ENCODE results near the gene COPZ2. TPM values are rescaled to one million over a fixed set of nuclear protein-coding genes. Genes with fewer than 3 reads are reported as not detected.

The COPZ2 gene
- total RNA-seq, 1 donor from 2014 or later: 155 TPM

DNA sequence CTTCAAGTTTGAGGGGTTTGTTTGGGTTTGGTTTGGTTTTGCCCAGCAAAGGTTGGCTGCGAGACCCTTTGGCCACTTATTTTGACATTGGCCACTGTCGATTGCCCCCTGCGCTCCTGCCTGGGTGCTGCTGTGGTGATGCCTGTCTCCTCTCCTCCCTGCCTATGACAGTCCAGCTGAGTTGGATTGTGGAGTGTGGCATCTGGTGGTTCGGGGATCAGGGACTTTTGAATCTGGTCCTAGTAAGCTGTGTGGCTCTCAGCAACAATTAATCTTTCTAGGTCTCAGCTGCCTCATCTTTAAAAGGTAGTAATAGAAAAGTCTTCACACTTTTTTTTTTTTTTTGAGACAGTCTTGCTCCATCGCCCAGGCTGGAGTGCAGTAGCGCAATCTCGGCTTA, 39.6 kb downstream of the COPZ2 start:
- H3K9me3 ChIP-seq: no peaks in the 10 kb centered on the region
- H3K4me1 ChIP-seq: peaks cover 0 to 5% of the 10 kb centered on the region in 2 donors
- H3K27me3 ChIP-seq: peaks cover 6% of the 10 kb centered on the region
- TF ChIP-seq, protein P1, sequence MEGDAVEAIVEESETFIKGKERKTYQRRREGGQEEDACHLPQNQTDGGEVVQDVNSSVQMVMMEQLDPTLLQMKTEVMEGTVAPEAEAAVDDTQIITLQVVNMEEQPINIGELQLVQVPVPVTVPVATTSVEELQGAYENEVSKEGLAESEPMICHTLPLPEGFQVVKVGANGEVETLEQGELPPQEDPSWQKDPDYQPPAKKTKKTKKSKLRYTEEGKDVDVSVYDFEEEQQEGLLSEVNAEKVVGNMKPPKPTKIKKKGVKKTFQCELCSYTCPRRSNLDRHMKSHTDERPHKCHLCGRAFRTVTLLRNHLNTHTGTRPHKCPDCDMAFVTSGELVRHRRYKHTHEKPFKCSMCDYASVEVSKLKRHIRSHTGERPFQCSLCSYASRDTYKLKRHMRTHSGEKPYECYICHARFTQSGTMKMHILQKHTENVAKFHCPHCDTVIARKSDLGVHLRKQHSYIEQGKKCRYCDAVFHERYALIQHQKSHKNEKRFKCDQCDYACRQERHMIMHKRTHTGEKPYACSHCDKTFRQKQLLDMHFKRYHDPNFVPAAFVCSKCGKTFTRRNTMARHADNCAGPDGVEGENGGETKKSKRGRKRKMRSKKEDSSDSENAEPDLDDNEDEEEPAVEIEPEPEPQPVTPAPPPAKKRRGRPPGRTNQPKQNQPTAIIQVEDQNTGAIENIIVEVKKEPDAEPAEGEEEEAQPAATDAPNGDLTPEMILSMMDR (IDR thresholded peaks at IDR 0.05): no peak
- no peak for DNase-seq (ENCODE audit: low spot score in 2 of 2)
- no peak overlapping the region for H3K4me3 ChIP-seq
- H3K27ac ChIP-seq: no peak overlapping the region
- no peaks in the 10 kb centered on the region for H3K36me3 ChIP-seq
- intact Hi-C loops (cut with DNase I): no loop called here

DNA sequence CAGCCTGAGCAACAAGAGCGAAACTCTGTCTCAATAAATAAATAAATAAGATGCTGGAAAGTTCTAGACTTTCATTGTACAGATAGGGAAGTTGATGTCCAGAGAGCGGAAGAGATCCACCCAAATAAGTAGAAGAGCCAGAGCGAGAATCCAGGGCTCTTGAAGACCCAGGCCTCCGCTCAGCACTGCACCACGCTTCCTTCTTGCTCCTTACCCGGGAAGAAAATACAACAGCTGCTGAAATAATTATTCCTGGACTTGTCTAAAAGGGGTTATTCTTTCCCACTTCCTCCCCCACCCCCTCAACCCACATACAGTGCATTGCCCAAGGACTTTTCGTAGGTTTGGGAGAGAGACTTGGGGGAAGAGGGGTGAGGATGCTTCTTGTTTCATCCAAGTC, 40.0 kb downstream of the COPZ2 start:
- Histone ChIP-seq H3K9me3 (no peaks in the 10 kb centered on the region), H3K36me3 (no peaks in the 10 kb centered on the region), H3K4me1 (peaks cover 0 to 5% of the 10 kb centered on the region in 2 donors), H3K4me3 (no peak overlapping the region), H3K27ac (no peak overlapping the region), H3K27me3 (peaks cover 6% of the 10 kb centered on the region)
- intact Hi-C loops (cut with DNase I): no loop called here
- TF ChIP-seq, protein P1 (IDR thresholded peaks at IDR 0.05): no peak
- no peak for DNase-seq (ENCODE audit: low spot score in 2 of 2)

DNA sequence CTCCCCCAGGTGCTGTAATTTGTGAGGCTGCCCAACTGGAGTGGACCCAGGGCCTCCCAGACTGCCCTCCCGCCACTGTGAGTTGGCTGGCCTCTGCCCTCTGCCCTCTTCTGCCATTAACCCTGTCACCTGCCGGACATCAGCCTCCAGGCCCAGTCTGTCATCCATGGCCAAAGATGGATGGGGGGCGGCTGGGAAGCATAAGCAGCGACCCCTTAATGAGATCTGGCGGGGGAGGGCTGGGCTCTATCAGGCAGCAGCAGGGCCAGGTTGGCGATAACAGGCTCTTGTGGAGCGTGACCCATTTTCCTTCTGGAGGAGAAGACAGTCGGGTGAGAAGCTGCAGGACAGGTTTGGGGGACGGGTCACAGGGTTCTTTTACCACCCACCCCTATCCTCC, 41.4 kb downstream of the COPZ2 start:
- H3K36me3 ChIP-seq: no peaks in the 10 kb centered on the region
- H3K27ac ChIP-seq: no peak overlapping the region
- H3K4me3 ChIP-seq: no peak overlapping the region
- H3K4me1 ChIP-seq: no peaks in the 10 kb centered on the region
- H3K9me3 ChIP-seq: no peaks in the 10 kb centered on the region
- peaks cover 6% of the 10 kb centered on the region for H3K27me3 ChIP-seq
- DNase-seq (ENCODE audit: low spot score in 2 of 2): no peak
- intact Hi-C loops (cut with DNase I): no loop called here
- TF ChIP-seq, protein P1 (IDR thresholded peaks at IDR 0.05): no peak

DNA sequence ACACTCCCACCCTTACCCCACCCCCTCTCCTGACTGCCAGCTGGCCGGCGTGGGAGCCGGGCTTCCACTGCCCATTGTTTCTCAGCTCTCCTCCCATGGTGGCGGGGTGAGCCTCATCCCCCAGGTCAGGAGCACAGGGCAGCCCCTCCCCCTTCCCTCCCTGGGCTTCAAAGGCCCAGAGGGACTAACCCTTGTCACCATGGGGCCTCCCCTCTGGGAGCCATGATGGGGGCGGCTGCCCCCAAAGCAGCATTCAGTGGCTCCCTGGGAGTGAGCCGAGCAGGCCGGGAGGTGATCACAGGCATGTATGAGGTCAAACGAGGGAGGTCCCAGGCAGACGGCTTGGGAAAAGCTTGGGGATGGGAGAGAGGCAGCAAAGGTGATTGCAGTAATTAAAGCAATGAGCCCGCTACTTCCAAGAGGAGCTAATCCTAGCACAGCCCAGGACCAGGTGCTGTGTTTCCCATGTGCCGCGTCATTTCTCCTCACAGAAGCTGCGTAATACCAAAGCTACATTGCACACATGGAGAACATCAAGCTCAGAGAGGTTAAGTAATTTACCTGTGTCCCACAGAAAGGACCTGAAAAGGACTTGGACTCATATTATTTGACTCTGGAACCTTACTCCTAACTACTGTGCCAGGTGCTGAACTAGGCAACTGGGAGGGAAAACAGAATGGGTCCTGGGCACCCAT, 42.2 kb downstream of the COPZ2 start:
- no peak overlapping the region for H3K27ac ChIP-seq
- TF ChIP-seq, protein P1 (IDR thresholded peaks at IDR 0.05): no peak
- no peak overlapping the region for H3K4me3 ChIP-seq
- no peak for DNase-seq (ENCODE audit: low spot score in 2 of 2)
- intact Hi-C loops (cut with DNase I): no loop called here
- H3K36me3 ChIP-seq: no peaks in the 10 kb centered on the region
- no peaks in the 10 kb centered on the region for H3K4me1 ChIP-seq
- peaks cover 6% of the 10 kb centered on the region for H3K27me3 ChIP-seq
- H3K9me3 ChIP-seq: no peaks in the 10 kb centered on the region

DNA sequence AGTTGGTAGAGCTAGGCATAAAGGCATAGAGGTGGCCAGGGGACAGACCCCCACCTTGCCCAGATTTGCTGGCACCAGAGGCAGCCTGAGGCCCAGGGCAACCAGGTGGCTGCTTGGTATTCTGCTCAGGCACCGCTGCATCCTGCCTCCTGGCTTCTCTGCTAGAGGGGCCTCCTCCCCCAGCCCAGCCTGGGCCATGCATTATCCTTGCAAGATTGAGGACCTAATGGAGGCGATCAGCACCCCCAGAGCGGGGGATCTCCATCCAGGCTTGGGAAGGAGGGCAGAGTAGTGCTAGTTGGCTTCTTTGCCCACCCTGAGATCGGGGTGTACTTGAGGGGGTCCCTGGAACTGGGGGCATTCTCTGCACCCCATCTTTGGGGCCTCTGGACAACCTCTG, 42.9 kb downstream of the COPZ2 start:
- no peak overlapping the region for H3K4me3 ChIP-seq
- no peaks in the 10 kb centered on the region for H3K36me3 ChIP-seq
- DNase-seq (ENCODE audit: low spot score in 2 of 2): no peak
- intact Hi-C loops (cut with DNase I): loop anchor here (5.0 kb wide), 1 partner anchor 923 kb away; no protein-coding TSS in a partner anchor
- no peak overlapping the region for H3K27ac ChIP-seq
- H3K9me3 ChIP-seq: no peaks in the 10 kb centered on the region
- peaks cover 6% of the 10 kb centered on the region for H3K27me3 ChIP-seq
- TF ChIP-seq, protein P1 (IDR thresholded peaks at IDR 0.05): no peak
- H3K4me1 ChIP-seq: no peaks in the 10 kb centered on the region

Data from ascending aorta (tissue), 2 donors.